ENCODE measurements around the gene DGKI. TPM values are rescaled to one million over a fixed set of nuclear protein-coding genes. Genes with fewer than 3 reads are reported as not detected.

The DGKI gene
- total and polyA plus RNA-seq, 2 donors (not counting 1 experiment from before 2014, with no cell fraction given): not detected

DNA sequence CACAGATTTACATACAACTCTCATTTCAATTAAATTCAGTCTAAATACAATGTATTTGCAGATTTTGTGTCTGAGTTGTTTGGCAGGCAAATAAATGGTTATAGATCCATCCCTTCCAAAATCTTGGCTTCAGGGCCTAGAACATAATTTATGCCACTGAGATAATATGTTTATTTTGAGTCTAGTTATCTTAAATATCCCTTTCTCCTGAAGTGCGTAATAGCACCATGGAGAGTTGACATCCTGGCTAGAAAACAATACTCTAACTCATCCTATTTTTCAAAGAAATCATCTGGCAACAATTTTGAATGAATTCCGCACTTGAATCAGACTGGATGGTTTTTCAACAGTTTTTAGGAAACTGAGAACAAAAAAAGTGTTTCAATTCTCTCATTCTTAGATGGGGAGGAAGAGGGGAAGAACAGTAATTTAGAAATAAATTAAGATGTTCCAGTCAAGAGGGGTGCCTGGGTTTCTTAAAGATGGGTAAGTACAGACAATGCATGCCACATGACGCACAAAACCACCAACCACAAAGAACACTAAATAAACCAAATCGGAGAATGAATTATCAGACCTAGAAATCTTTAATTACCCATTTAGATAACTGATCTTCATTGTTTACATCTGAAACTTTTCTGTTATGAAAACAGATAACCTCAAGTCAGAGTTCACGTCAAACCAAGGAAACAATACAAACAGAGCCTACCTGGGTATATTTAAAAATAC, 274.6 kb downstream of the DGKI start:
- Mint-ChIP-seq H3K9me3 (ENCODE audit: insufficient read depth) (no peaks in the 10 kb centered on the region), H3K27ac (no peak overlapping the region), H3K4me3 (no peak overlapping the region), H3K27me3 (no peaks in the 10 kb centered on the region), H3K4me1 (no peaks in the 10 kb centered on the region)
- no peak for TF ChIP-seq EZH2 (IDR thresholded peaks at IDR 0.05; ENCODE audit: borderline replicate concordance, insufficient read depth, low read depth, low read length, poor library complexity, severe bottlenecking)
- TF ChIP-seq, protein P1, sequence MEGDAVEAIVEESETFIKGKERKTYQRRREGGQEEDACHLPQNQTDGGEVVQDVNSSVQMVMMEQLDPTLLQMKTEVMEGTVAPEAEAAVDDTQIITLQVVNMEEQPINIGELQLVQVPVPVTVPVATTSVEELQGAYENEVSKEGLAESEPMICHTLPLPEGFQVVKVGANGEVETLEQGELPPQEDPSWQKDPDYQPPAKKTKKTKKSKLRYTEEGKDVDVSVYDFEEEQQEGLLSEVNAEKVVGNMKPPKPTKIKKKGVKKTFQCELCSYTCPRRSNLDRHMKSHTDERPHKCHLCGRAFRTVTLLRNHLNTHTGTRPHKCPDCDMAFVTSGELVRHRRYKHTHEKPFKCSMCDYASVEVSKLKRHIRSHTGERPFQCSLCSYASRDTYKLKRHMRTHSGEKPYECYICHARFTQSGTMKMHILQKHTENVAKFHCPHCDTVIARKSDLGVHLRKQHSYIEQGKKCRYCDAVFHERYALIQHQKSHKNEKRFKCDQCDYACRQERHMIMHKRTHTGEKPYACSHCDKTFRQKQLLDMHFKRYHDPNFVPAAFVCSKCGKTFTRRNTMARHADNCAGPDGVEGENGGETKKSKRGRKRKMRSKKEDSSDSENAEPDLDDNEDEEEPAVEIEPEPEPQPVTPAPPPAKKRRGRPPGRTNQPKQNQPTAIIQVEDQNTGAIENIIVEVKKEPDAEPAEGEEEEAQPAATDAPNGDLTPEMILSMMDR (IDR thresholded peaks at IDR 0.05): no peak
- Histone ChIP-seq H3K79me2 (ENCODE audit: control insufficient read depth, insufficient read depth, low read length) (no peaks in the 10 kb centered on the region), H3K4me3 (ENCODE audit: control extremely low read depth in 1 of 5, extremely low read depth in 1 of 5, insufficient read depth in 1 of 5, low read depth in 2 of 5, low read length in 4 of 5) (no peak overlapping the region), H3K9ac (ENCODE audit: low read length) (no peak overlapping the region), H4K20me1 (ENCODE audit: control insufficient read depth, insufficient read depth, low read length, poor library complexity, severe bottlenecking) (no peaks in the 10 kb centered on the region), H3K36me3 (replicated peaks in 1 of 2; ENCODE audit: control extremely low read depth in 1 of 2, control insufficient read depth in 1 of 2, extremely low read depth in 1 of 2, insufficient read depth in 2 of 2, low read length in 1 of 2) (no peaks in the 10 kb centered on the region), H2AFZ (ENCODE audit: insufficient read depth, low read depth, low read length, poor library complexity, severe bottlenecking) (no peak overlapping the region), H3K4me2 (replicated peaks; ENCODE audit: low read depth, low read length, poor library complexity, severe bottlenecking) (no peak overlapping the region), H3K4me1 (ENCODE audit: control insufficient read depth in 2 of 2, insufficient read depth in 2 of 2, low read length in 2 of 2) (no peaks in the 10 kb centered on the region), H3K27ac (ENCODE audit: low read length in 2 of 2) (no peak overlapping the region), H3K9me3 (ENCODE audit: control extremely low read depth in 1 of 3, control insufficient read depth in 2 of 3, insufficient read depth in 1 of 3, low read length in 2 of 3) (no peaks in the 10 kb centered on the region), H3K27me3 (replicated peaks in 1 of 4; ENCODE audit: control extremely low read depth in 1 of 4, control insufficient read depth in 3 of 4, insufficient read depth in 4 of 4, low read length in 3 of 4) (no peaks in the 10 kb centered on the region)
- no peak for DNase-seq
- CTCF ChIA-PET: no interaction called here
- WGBS (ENCODE audit: insufficient coverage): 100% methylated on average over 1 of the region's 5 CpGs
- POLR2A ChIA-PET: no interaction called here
- no peak for ATAC-seq (ENCODE audit: low read depth)
- intact Hi-C loops (cut with micrococcal nuclease): no loop called here

DNA sequence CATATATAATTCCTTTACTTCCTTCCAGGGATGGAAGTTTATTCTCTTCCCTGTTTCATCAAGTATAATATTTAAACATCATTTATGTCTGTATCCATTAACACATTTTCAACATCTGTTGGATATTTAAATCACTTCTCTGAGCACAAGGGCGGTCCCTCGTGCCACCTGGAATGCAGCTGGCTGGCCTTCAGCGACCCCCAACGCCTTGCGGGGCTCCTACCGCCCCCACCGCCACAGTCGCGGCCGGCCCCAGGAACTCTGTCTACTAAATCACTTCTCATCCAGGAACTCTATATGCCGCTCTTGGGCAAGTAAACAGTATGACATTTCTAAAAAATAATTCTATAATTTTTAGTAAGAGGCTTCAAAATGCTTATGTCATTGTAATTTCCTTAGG, 282.1 kb downstream of the DGKI start:
- TF ChIP-seq, protein P1 (IDR thresholded peaks at IDR 0.05): no peak
- no peak for TF ChIP-seq EZH2 (IDR thresholded peaks at IDR 0.05; ENCODE audit: borderline replicate concordance, insufficient read depth, low read depth, low read length, poor library complexity, severe bottlenecking)
- no peaks in the 10 kb centered on the region for H3K36me3 ChIP-seq (replicated peaks in 1 of 2; ENCODE audit: control extremely low read depth in 1 of 2, control insufficient read depth in 1 of 2, extremely low read depth in 1 of 2, insufficient read depth in 2 of 2, low read length in 1 of 2)
- Mint-ChIP-seq H3K4me3 (no peak overlapping the region), H3K9me3 (ENCODE audit: insufficient read depth) (no peaks in the 10 kb centered on the region), H3K27me3 (no peaks in the 10 kb centered on the region), H3K4me1 (no peaks in the 10 kb centered on the region), H3K27ac (no peak overlapping the region)
- no peaks in the 10 kb centered on the region for H3K27me3 ChIP-seq (replicated peaks in 1 of 4; ENCODE audit: control extremely low read depth in 1 of 4, control insufficient read depth in 3 of 4, insufficient read depth in 4 of 4, low read length in 3 of 4)
- no peak for DNase-seq
- no peak overlapping the region for H3K27ac ChIP-seq (ENCODE audit: low read length in 2 of 2)
- no peak overlapping the region for H3K9ac ChIP-seq (ENCODE audit: low read length)
- no peak overlapping the region for H2AFZ ChIP-seq (ENCODE audit: insufficient read depth, low read depth, low read length, poor library complexity, severe bottlenecking)
- no peaks in the 10 kb centered on the region for H3K4me1 ChIP-seq (ENCODE audit: control insufficient read depth in 2 of 2, insufficient read depth in 2 of 2, low read length in 2 of 2)
- WGBS (ENCODE audit: insufficient coverage): 82% methylated on average over 7 of the region's 11 CpGs
- H3K79me2 ChIP-seq (ENCODE audit: control insufficient read depth, insufficient read depth, low read length): no peaks in the 10 kb centered on the region
- H4K20me1 ChIP-seq (ENCODE audit: control insufficient read depth, insufficient read depth, low read length, poor library complexity, severe bottlenecking): no peaks in the 10 kb centered on the region
- no peak overlapping the region for H3K4me2 ChIP-seq (replicated peaks; ENCODE audit: low read depth, low read length, poor library complexity, severe bottlenecking)
- no peaks in the 10 kb centered on the region for H3K9me3 ChIP-seq (ENCODE audit: control extremely low read depth in 1 of 3, control insufficient read depth in 2 of 3, insufficient read depth in 1 of 3, low read length in 2 of 3)
- ATAC-seq (ENCODE audit: low read depth): no peak
- no peak overlapping the region for H3K4me3 ChIP-seq (ENCODE audit: control extremely low read depth in 1 of 5, extremely low read depth in 1 of 5, insufficient read depth in 1 of 5, low read depth in 2 of 5, low read length in 4 of 5)
- intact Hi-C loops (cut with micrococcal nuclease): no loop called here
- POLR2A ChIA-PET: no interaction called here
- CTCF ChIA-PET: no interaction called here

All from B cell (primary cell).